ENCODE measurements around the gene PAQR8. TPM values are rescaled to one million over a fixed set of nuclear protein-coding genes. Genes with fewer than 3 reads are reported as not detected.

PAQR8 gene
- total and polyA plus RNA-seq, 2 of the 13 experiments (the other 11 are each of a cell fraction or from before 2014, with no cell fraction given) = 37.7 to 50.7 TPM

- TF ChIP-seq ZNF609 (CRISPR knock-in tag; IDR thresholded peaks at IDR 0.05; ENCODE audit: borderline replicate concordance) (peak; percentile 50; the same call in 1 of the 2 replicates), ZNF484 (CRISPR knock-in tag; IDR thresholded peaks at IDR 0.05; ENCODE audit: borderline replicate concordance, low read depth) (no peak), CBX5 (CRISPR knock-in tag; IDR thresholded peaks at IDR 0.05; ENCODE audit: borderline replicate concordance) (peak; percentile 71; the same call in 1 of the 2 replicates), ELF4 (CRISPR knock-in tag; IDR thresholded peaks at IDR 0.05; ENCODE audit: borderline replicate concordance) (peak; percentile 76; the same call in 1 of the 2 replicates), GABPA (IDR thresholded peaks at IDR 0.05; ENCODE audit: low read depth, low read length) (no peak), GABPA (CRISPR knock-in tag; IDR thresholded peaks at IDR 0.05; ENCODE audit: low read depth) (peak; percentile 59), ELF3 (CRISPR knock-in tag; IDR thresholded peaks at IDR 0.05) (peak; percentile 58; the same call in 1 of the 2 replicates), ZMAT5 (CRISPR knock-in tag; IDR thresholded peaks at IDR 0.05; ENCODE audit: borderline replicate concordance, low read depth) (no peak), TCF7L2 (IDR thresholded peaks at IDR 0.05; ENCODE audit: low read depth, low read length) (no peak), SIX1 (CRISPR knock-in tag; IDR thresholded peaks at IDR 0.05; ENCODE audit: borderline replicate concordance) (0 out of 2 replicates have a peak, but pooled peaks have one; percentile 50), PHF21A (CRISPR knock-in tag; IDR thresholded peaks at IDR 0.05) (peak; percentile 79), ZNF619 (CRISPR knock-in tag; IDR thresholded peaks at IDR 0.05) (no peak), ZNF747 (CRISPR knock-in tag; IDR thresholded peaks at IDR 0.05; ENCODE audit: borderline replicate concordance) (no peak), ZSCAN31 (CRISPR knock-in tag; IDR thresholded peaks at IDR 0.05; ENCODE audit: low read depth) (0 out of 2 replicates have a peak, but pooled peaks have one; percentile 58), ZNF329 (CRISPR knock-in tag; IDR thresholded peaks at IDR 0.05; ENCODE audit: low read depth) (no peak), TFAP4 (IDR thresholded peaks at IDR 0.05; ENCODE audit: borderline replicate concordance, low read depth) (peak; percentile 95), KDM5A (IDR thresholded peaks at IDR 0.05; ENCODE audit: borderline replicate concordance, low read length) (peak; percentile 59; the same call in 1 of the 2 replicates), MIER2 (CRISPR knock-in tag; IDR thresholded peaks at IDR 0.05) (no peak; the same call in 1 of the 2 replicates), HNRNPUL1 (IDR thresholded peaks at IDR 0.05; ENCODE audit: low read depth, low read length) (0 out of 2 replicates have a peak, but pooled peaks have one; percentile 53), NFYC (CRISPR knock-in tag; IDR thresholded peaks at IDR 0.05) (no peak), DMAP1 (CRISPR knock-in tag; IDR thresholded peaks at IDR 0.05) (0 out of 2 replicates have a peak, but pooled peaks have one; percentile 10), TCF7 (IDR thresholded peaks at IDR 0.05; ENCODE audit: low read depth) (peak; percentile 48)
Measured at GRCh38 chr6:52389626-52390360, 27.8 kb downstream of the PAQR8 start (continued).
